KMS-11 (cell line): ENCODE data around the gene RALB.

Experiments
- H2AFZ ChIP-seq: fragments of 200-600 bp; sonication (generic); 2 replicates; pipeline ENCODE4 v1.6.1; 2016; ENCODE audit warnings: antibody characterized with exemption, mixed run types, low read depth
- H3K27ac ChIP-seq: fragments of 200-600 bp; sonication (generic); 2 replicates; pipeline ENCODE4 v1.6.1; 2016; ENCODE audit warnings: mild to moderate bottlenecking, mixed run types
- H3K27me3 ChIP-seq: fragments of 200-600 bp; sonication (generic); 2 replicates; pipeline ENCODE4 v1.6.1; 2017; ENCODE audit warnings: mild to moderate bottlenecking, low read depth, mixed run types, moderate library complexity; ENCODE audit not compliant: insufficient read depth
- H3K36me3 ChIP-seq: fragments of 200-600 bp; sonication (generic); 2 replicates; pipeline ENCODE4 v1.6.1; 2017; ENCODE audit warnings: mild to moderate bottlenecking, mixed run types; ENCODE audit not compliant: insufficient read depth
- H3K4me1 ChIP-seq: fragments of 200-600 bp; sonication (generic); 2 replicates; pipeline ENCODE4 v1.6.1; 2016; ENCODE audit warnings: mild to moderate bottlenecking, low read depth, mixed run types; ENCODE audit not compliant: poor library complexity, severe bottlenecking
- H3K4me2 ChIP-seq: fragments of 200-600 bp; sonication (generic); 2 replicates; pipeline ENCODE4 v1.7.0; 2016; ENCODE audit warnings: mild to moderate bottlenecking, mixed run types
- H3K4me3 ChIP-seq: fragments of 200-600 bp; sonication (generic); IDR thresholded peaks from 2 replicates; pipeline ENCODE4 v1.6.1; 2017; ENCODE audit warnings: low read depth, low read length, mixed read lengths; ENCODE audit not compliant: insufficient read depth
- H3K79me2 ChIP-seq: fragments of 200-600 bp; sonication (generic); 2 replicates; pipeline ENCODE4 v1.6.1; 2016; ENCODE audit warnings: low read depth, mixed run types; ENCODE audit not compliant: insufficient read depth
- H3K9ac ChIP-seq: fragments of 200-600 bp; sonication (generic); 2 replicates; pipeline ENCODE4 v1.6.1; 2016; ENCODE audit warnings: mild to moderate bottlenecking, mixed run types
- H4K20me1 ChIP-seq: fragments of 200-600 bp; sonication (generic); 2 replicates; pipeline ENCODE4 v1.6.1; 2016; ENCODE audit warnings: mild to moderate bottlenecking, mixed run types; ENCODE audit not compliant: insufficient read depth
- TF ChIP-seq, protein P1 (sequence below): fragments of 200-600 bp; sonication (generic); conservative IDR thresholded peaks from 2 replicates; pipeline ENCODE4 v1.6.1; 2017; ENCODE audit warnings: low read depth, mild to moderate bottlenecking, antibody characterized with exemption, low read length, moderate library complexity, mixed read lengths

RALB gene

DNA sequence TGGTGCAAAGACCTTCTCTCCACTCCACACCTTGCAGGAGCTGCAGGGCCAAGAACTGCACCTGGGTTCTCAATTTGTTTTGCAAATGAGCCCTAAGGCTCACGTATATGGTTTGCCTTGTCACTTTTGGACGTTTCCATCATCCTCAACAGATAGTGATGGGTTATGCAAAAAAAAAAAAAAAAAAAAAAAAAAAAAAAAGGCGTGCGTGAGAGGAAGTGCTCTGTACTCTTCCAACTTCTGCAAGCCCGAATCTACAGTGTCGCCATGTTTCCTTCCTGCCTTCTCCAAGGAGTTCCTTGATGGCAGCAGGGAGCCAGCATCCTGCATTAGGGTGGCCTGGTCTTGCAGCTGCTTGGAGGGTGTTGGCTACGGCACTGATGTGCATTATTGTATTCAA is 89.3 kb downstream of the RALB start:
- Histone ChIP-seq H3K79me2 (no peaks in the 10 kb centered on the region), H4K20me1 (no peaks in the 10 kb centered on the region), H3K4me1 (no peaks in the 10 kb centered on the region), H3K36me3 (no peaks in the 10 kb centered on the region), H2AFZ (no peak overlapping the region), H3K27ac (no peak overlapping the region), H3K9ac (no peak overlapping the region), H3K27me3 (peaks cover 7% of the 10 kb centered on the region; the same call in 1 of the 2 replicates), H3K4me2 (no peak overlapping the region), H3K4me3 (no peak overlapping the region)
- TF ChIP-seq, protein P1, sequence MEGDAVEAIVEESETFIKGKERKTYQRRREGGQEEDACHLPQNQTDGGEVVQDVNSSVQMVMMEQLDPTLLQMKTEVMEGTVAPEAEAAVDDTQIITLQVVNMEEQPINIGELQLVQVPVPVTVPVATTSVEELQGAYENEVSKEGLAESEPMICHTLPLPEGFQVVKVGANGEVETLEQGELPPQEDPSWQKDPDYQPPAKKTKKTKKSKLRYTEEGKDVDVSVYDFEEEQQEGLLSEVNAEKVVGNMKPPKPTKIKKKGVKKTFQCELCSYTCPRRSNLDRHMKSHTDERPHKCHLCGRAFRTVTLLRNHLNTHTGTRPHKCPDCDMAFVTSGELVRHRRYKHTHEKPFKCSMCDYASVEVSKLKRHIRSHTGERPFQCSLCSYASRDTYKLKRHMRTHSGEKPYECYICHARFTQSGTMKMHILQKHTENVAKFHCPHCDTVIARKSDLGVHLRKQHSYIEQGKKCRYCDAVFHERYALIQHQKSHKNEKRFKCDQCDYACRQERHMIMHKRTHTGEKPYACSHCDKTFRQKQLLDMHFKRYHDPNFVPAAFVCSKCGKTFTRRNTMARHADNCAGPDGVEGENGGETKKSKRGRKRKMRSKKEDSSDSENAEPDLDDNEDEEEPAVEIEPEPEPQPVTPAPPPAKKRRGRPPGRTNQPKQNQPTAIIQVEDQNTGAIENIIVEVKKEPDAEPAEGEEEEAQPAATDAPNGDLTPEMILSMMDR = no peak

GRCh38 chr2:120342446-120342845 is 89.8 kb downstream of the RALB start:
- Histone ChIP-seq H2AFZ (no peak overlapping the region), H3K4me2 (no peak overlapping the region), H4K20me1 (no peaks in the 10 kb centered on the region), H3K27me3 (peaks cover 7% of the 10 kb centered on the region; the same call in 1 of the 2 replicates), H3K27ac (no peak overlapping the region), H3K4me3 (no peak overlapping the region), H3K9ac (no peak overlapping the region), H3K79me2 (no peaks in the 10 kb centered on the region), H3K36me3 (no peaks in the 10 kb centered on the region), H3K4me1 (no peaks in the 10 kb centered on the region)
- TF ChIP-seq, protein P1 = no peak

DNA sequence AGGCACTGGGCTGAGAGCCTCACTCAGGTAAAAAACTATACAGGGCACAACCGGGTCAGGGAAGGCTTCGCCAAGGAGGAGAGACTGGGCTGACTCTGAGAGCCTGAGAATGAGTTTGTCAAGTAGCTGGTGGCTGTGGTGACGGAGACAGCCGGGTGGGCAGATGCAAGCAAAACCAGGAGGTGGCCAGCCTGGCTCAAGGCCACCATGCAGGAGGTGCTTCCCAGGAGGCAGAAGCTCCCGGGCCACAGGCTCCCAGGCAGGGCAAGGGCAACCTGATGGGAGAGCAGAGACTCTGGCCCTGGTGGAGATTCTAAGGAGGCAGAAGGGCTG is 90.4 kb downstream of the RALB start:
- Histone ChIP-seq H3K4me2 (peak overlapping the region; percentile 36; the same call in 1 of the 2 replicates), H4K20me1 (no peaks in the 10 kb centered on the region), H3K4me1 (no peaks in the 10 kb centered on the region), H3K9ac (no peak overlapping the region), H3K36me3 (no peaks in the 10 kb centered on the region), H3K79me2 (no peaks in the 10 kb centered on the region), H3K4me3 (no peak overlapping the region), H3K27me3 (peaks cover 7% of the 10 kb centered on the region; the same call in 1 of the 2 replicates), H3K27ac (no peak overlapping the region), H2AFZ (peak overlapping the region; percentile 54; the same call in 1 of the 2 replicates)
- TF ChIP-seq, protein P1 = no peak

DNA sequence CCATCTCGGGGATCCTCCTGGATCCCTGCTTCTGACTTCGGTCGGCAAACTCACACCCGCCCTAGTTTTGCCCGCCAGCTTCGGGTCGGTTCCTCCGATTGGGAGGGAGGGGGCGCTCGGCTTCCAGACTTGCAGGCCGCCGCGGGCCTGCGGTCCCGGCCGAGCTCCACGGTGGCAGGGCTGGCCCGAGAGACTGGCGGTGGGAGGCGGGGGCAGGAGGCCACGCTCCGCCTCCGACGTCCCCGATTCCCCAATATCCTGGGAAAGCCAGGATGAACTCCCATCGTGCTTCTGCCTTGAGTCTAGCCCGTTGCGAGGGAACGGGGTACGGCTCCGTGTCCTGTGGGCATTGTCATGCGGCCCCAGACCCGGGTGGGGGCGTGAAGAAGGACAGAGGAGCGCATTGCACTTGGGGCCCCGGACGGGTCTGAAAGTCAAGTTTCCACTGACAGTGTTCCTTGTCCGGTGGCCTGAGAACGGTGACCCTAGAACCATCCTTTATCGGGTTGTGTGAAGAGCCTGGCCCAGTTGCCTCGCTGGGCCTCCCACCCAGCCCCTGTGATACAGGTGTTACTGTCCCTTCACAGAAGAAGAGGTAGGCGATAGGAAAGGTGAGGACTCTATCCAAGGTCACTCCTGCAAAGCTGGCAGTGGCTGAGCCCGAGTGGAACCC is 90.9 kb downstream of the RALB start:
- peak overlapping the region; percentile 54; the same call in 1 of the 2 replicates for H2AFZ ChIP-seq
- H3K4me3 ChIP-seq = no peak overlapping the region
- H3K27ac ChIP-seq = no peak overlapping the region
- no peaks in the 10 kb centered on the region for H3K36me3 ChIP-seq
- H4K20me1 ChIP-seq = no peaks in the 10 kb centered on the region
- H3K4me1 ChIP-seq = no peaks in the 10 kb centered on the region
- H3K9ac ChIP-seq = no peak overlapping the region
- TF ChIP-seq, protein P1 = peak; percentile 65
- H3K27me3 ChIP-seq = peaks cover 7% of the 10 kb centered on the region; the same call in 1 of the 2 replicates
- H3K79me2 ChIP-seq = no peaks in the 10 kb centered on the region
- peak overlapping the region; percentile 36; the same call in 1 of the 2 replicates for H3K4me2 ChIP-seq
